CD4-positive, CD25-positive, alpha-beta regulatory T cell (primary cell): Measurements from ENCODE around the gene BTBD19. TPM values are rescaled to one million over a fixed set of nuclear protein-coding genes. Genes with fewer than 3 reads are reported as not detected.
"Not testable (repeated sequence)": the region's sequence is repeated elsewhere in the genome, so short reads cannot be mapped to it uniquely, and the experiment has no call there.

Experiments
- ATAC-seq, 2 donors: fragments of 150-1000 bp; cut with Tn5 transposase; one replicate each; pipeline ENCODE4 v1.10.0; 2021; ENCODE audit warnings: low read depth in 2 of 2, moderate number of reproducible peaks in 2 of 2, moderate library complexity in 1 of 2
- DNase-seq, 3 donors: peaks; one replicate each; pipeline versions ENCODE4 v3.0.0 to v3.0.0-alpha.2; 2012 to 2022; ENCODE audit warnings: mixed read lengths in 1 of 3
- H3K27ac ChIP-seq: one replicate; pipeline ENCODE4 v1.7.0; 2013; ENCODE audit warnings: mild to moderate bottlenecking, low read length; ENCODE audit not compliant: insufficient read depth, poor library complexity, severe bottlenecking
- H3K27me3 ChIP-seq: one replicate; pipeline ENCODE4 v1.7.0; 2013; ENCODE audit warnings: low read length; ENCODE audit not compliant: control insufficient read depth, insufficient read depth
- H3K36me3 ChIP-seq: one replicate; pipeline ENCODE4 v1.7.0; 2013; ENCODE audit warnings: mild to moderate bottlenecking, low read length, moderate library complexity; ENCODE audit not compliant: control insufficient read depth, insufficient read depth
- H3K4me1 ChIP-seq: 2 replicates; pipeline ENCODE4 v1.7.0; 2013; ENCODE audit warnings: mild to moderate bottlenecking, low read length; ENCODE audit not compliant: insufficient read depth, control insufficient read depth, poor library complexity, severe bottlenecking
- H3K4me3 ChIP-seq: one replicate; pipeline ENCODE4 v1.7.0; 2013; ENCODE audit warnings: low read depth, mild to moderate bottlenecking, low read length, moderate library complexity
- H3K9me3 ChIP-seq, 2 experiments: 1 replicate in 1 of 2; 2 replicates in 1 of 2; pipeline ENCODE4 v1.7.0; 2013; ENCODE audit warnings: low read length in 2 of 2, mild to moderate bottlenecking in 1 of 2, moderate library complexity in 1 of 2; ENCODE audit not compliant: control insufficient read depth in 2 of 2
- H3K27ac Mint-ChIP-seq, 3 donors: one replicate each; pipeline ENCODE4 v1.8.0; 2020 to 2022; ENCODE audit warnings: mild to moderate bottlenecking in 3 of 3, mixed read lengths in 3 of 3, moderate library complexity in 2 of 3
- H3K27me3 Mint-ChIP-seq: one replicate; pipeline ENCODE4 v1.8.0; 2022; ENCODE audit warnings: mild to moderate bottlenecking, mixed read lengths
- H3K36me3 Mint-ChIP-seq: one replicate; pipeline ENCODE4 v1.8.0; 2020; ENCODE audit warnings: mixed read lengths
- H3K4me1 Mint-ChIP-seq, 4 donors: one replicate each; pipeline ENCODE4 v1.8.0; 2020 to 2022; ENCODE audit warnings: mixed read lengths in 4 of 4, mild to moderate bottlenecking in 1 of 4
- H3K4me3 Mint-ChIP-seq, 4 donors: one replicate each; pipeline ENCODE4 v1.8.0; 2020 to 2022; ENCODE audit warnings: mild to moderate bottlenecking in 4 of 4, mixed read lengths in 4 of 4, moderate library complexity in 3 of 4
- H3K9me3 Mint-ChIP-seq, 7 donors: one replicate each; pipeline ENCODE4 v1.8.0; 2020 to 2022; ENCODE audit warnings: mixed read lengths in 7 of 7, mild to moderate bottlenecking in 3 of 7, moderate library complexity in 2 of 7
- polyA plus RNA-seq, 4 donors: library from polyadenylated mRNA; unstranded; fragments of 300-500 nt; fragmentation: Illumina TruSeq; gene quantifications; one replicate each; pipeline ENCODE4 v1.2.3, GENCODE V29; 2021
- total RNA-seq: library from RNA; stranded (reverse); gene quantifications from one replicate; pipeline ENCODE4 v1.2.3, GENCODE V29; 2022

Gene BTBD19
- total and polyA plus RNA-seq, 5 donors from 2014 or later: 0.31 to 45.4 (median 0.87) TPM; not detected in 2

DNA sequence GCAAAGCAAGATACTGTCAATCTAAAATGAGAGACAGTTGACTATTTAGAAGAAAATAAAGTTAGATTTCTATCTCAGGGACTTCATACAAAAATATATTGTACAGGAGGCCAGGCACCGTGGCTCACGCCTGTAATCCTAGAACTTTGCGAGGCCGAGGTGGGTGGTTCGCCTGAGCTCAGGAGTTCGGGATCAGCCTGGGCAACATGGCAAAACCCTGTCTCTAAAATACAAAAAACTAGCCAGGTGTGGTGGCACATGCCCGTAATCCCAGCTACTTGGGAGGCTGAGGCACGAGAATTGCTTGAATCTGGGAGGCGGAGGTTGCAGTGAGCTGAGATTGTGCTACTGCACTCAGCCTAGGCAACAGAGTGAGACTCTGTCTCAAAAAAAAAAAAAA lies 7.6 kb downstream of the BTBD19 start:
- H3K4me3 Mint-ChIP-seq: peak overlapping the region in 1 of 4 donors; percentile 47
- not testable (repeated sequence) for H3K9me3 Mint-ChIP-seq, H3K36me3 Mint-ChIP-seq, H3K27ac ChIP-seq, ATAC-seq, H3K9me3 ChIP-seq, DNase-seq, H3K27me3 ChIP-seq, H3K36me3 ChIP-seq, H3K27me3 Mint-ChIP-seq, H3K4me3 ChIP-seq, H3K27ac Mint-ChIP-seq
- H3K4me1 Mint-ChIP-seq: peaks cover 17 to 72% (median 48%) of the 10 kb centered on the region in 4 donors
- H3K4me1 ChIP-seq: peaks cover 51% of the 10 kb centered on the region

DNA sequence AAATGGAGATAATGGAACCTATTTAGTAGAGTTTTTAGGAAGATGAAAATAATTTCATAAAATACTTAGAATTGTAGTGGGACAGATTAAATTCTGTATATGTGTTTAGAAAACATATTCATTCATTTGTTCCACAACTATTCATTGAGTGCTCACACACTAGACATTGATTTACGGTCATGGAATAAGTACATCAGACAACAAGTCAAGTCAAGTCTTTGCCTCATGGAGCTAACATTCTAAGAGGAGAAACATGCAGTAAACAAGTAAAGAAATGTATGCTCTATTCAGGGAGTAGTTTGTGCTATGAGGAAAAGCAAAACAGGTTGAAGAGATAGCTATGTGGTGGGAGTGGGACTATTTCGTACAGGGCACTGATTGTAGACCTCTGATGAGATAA lies 9.0 kb downstream of the BTBD19 start:
- H3K4me3 ChIP-seq: no peak overlapping the region
- H3K4me1 ChIP-seq: peaks cover 38% of the 10 kb centered on the region
- no peaks in the 10 kb centered on the region for H3K27me3 Mint-ChIP-seq

DNA sequence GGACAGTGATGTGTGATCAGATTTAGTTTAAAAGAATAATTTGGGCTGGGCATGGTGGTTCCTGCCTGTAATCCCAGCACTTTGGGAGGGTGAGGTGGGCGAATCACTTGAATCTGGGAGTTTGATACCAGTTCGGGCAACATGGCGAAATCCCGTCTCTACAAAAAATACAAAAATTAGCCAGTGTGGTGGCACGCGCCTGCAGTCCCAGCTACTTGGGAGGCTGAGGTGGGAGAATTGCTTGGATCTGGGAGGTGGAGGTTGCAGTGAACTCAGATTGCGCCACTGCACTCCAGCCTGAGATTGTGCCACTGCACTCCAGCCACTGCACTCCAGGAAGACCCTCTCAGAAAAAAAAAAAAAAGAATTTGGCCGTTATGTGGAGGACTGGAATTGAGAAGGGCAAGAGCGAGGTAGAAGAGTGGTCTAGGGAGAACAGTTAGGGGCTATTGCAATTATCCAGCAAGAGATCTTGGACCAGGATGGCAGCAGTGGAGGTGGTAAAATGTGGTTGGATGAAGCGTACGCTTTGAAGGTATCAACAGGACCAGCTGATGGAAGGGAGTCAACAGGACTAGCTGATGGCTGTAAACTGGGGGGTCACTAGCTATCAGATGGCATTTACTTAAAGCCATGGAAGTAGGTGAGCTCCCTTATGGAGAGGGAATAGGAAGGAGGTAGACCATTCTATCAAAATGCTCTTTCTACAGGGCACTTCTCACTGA lies 9.6 kb downstream of the BTBD19 start:
- no peak for ATAC-seq
- no peaks in the 10 kb centered on the region for H3K36me3 ChIP-seq

More for the DNA sequence above, 9.0 kb downstream of the BTBD19 start:
- ATAC-seq (no peak), DNase-seq (no peak)
- peaks cover 0 to 5% (median 0%) of the 10 kb centered on the region in 7 donors for H3K9me3 Mint-ChIP-seq
- Histone ChIP-seq H3K36me3 (no peaks in the 10 kb centered on the region), H3K9me3 (no peaks in the 10 kb centered on the region), H3K27ac (no peak overlapping the region), H3K27me3 (no peaks in the 10 kb centered on the region)
- H3K4me1 Mint-ChIP-seq: peaks cover 21 to 67% (median 41%) of the 10 kb centered on the region in 4 donors
- H3K36me3 Mint-ChIP-seq: no peaks in the 10 kb centered on the region
- peak overlapping the region; percentile 21 to 92 (median 76) for H3K4me3 Mint-ChIP-seq
- peak overlapping the region in 2 of 3 donors; percentile 96 to 100 for H3K27ac Mint-ChIP-seq

DNA sequence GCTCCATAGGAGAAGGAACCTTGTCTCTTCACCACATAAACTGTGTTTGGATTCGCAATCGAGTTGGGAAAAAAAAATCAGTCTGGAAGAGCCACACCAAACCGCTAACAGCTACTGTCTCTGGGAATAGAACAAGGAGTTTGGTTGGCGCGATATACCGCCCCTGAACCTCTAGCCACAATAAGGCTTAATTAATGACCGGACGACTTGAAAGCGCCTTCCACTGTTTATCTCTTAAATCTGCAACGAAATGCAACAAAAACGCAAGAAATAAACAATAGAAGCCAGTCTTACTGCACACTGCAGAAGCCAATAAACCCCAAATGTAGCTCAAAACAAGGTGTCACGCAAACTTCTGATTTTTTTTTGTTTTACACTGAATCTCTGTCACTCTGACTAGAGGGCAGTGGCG lies 10.9 kb downstream of the BTBD19 start:
- H3K9me3 Mint-ChIP-seq: peaks cover 0 to 4% (median 0%) of the 10 kb centered on the region in 7 donors
- Histone ChIP-seq H3K4me3 (peak overlapping the region; percentile 92), H3K4me1 (peaks cover 20% of the 10 kb centered on the region), H3K36me3 (no peaks in the 10 kb centered on the region), H3K27ac (peak overlapping the region; percentile 96), H3K27me3 (no peaks in the 10 kb centered on the region), H3K9me3 (no peaks in the 10 kb centered on the region)
- peak overlapping the region; percentile 100 for H3K27ac Mint-ChIP-seq
- H3K36me3 Mint-ChIP-seq: no peaks in the 10 kb centered on the region
- ATAC-seq (no peak), DNase-seq (no peak)
- no peaks in the 10 kb centered on the region for H3K27me3 Mint-ChIP-seq
- H3K4me3 Mint-ChIP-seq: peak overlapping the region; percentile 92 to 97 (median 94)
- H3K4me1 Mint-ChIP-seq: peaks cover 21 to 56% (median 37%) of the 10 kb centered on the region in 4 donors

More for the DNA sequence above, 9.6 kb downstream of the BTBD19 start:
- Histone ChIP-seq H3K4me3 (no peak overlapping the region), H3K4me1 (peaks cover 33% of the 10 kb centered on the region), H3K27me3 (no peaks in the 10 kb centered on the region), H3K9me3 (no peaks in the 10 kb centered on the region), H3K27ac (no peak overlapping the region)
- H3K4me1 Mint-ChIP-seq: peaks cover 21 to 63% (median 41%) of the 10 kb centered on the region in 4 donors
- peaks cover 0 to 5% (median 0%) of the 10 kb centered on the region in 7 donors for H3K9me3 Mint-ChIP-seq
- no peak for DNase-seq
- H3K4me3 Mint-ChIP-seq: peak overlapping the region; percentile 61 to 97 (median 92)
- H3K27ac Mint-ChIP-seq: peak overlapping the region in 2 of 3 donors; percentile 96 to 100
- H3K27me3 Mint-ChIP-seq: no peaks in the 10 kb centered on the region
- no peaks in the 10 kb centered on the region for H3K36me3 Mint-ChIP-seq

DNA sequence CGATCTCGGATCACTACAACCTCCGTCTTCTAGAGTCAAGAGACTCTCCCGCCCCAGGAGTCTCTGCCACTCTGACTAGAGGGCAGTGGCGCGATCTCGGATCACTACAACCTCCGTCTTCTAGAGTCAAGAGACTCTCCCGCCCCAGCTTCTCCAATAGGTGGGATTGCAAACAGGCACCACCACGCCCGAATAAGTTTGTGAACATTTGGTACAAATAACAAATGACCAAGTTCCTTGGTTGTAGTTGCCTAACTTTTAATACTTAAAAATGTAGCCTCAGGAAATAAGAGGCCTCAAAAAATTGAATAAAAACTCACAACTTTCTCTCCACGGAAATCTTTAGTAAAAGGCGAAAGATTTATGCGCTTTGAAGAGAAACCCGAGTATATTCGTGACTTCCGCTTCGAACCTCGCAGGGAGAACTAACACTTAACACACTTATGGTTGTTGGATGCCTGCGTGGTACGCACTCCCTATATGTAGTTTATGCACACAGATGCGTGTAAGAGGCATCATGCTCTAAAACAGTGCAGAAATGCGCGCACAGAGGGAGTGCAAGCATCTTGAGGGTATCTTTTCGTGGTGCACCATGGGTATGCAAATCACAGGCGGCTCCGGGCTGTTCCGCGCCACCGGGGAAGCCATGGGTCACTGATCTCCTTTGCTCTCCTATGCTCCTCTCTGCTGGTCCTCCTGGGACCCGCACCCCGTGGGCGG lies 11.4 kb downstream of the BTBD19 start:
- ATAC-seq (peak; percentile 79 to 82), DNase-seq (peak; percentile 69 to 89 (median 89))
- Histone ChIP-seq H3K4me1 (peaks cover 18% of the 10 kb centered on the region), H3K27me3 (no peaks in the 10 kb centered on the region), H3K36me3 (no peaks in the 10 kb centered on the region), H3K27ac (peak overlapping the region; percentile 96), H3K4me3 (peak overlapping the region; percentile 92), H3K9me3 (no peaks in the 10 kb centered on the region)
- no peaks in the 10 kb centered on the region for H3K36me3 Mint-ChIP-seq
- peak overlapping the region; percentile 92 to 97 (median 94) for H3K4me3 Mint-ChIP-seq
- H3K27me3 Mint-ChIP-seq: no peaks in the 10 kb centered on the region
- peak overlapping the region; percentile 100 for H3K27ac Mint-ChIP-seq
- H3K4me1 Mint-ChIP-seq: peaks cover 20 to 53% (median 36%) of the 10 kb centered on the region in 4 donors
- peaks cover 0 to 4% (median 0%) of the 10 kb centered on the region in 7 donors for H3K9me3 Mint-ChIP-seq

GRCh38 chr1:44820328-44821239 lies 12.3 kb downstream of the BTBD19 start:
- H3K36me3 Mint-ChIP-seq: no peaks in the 10 kb centered on the region
- H3K4me1 Mint-ChIP-seq: peaks cover 12 to 44% (median 32%) of the 10 kb centered on the region in 4 donors
- DNase-seq (no peak), ATAC-seq (no peak)
- H3K27ac ChIP-seq: peak overlapping the region; percentile 96
- no peaks in the 10 kb centered on the region for H3K36me3 ChIP-seq
- H3K4me3 Mint-ChIP-seq: peak overlapping the region; percentile 92 to 97 (median 94)
- peaks cover 18% of the 10 kb centered on the region for H3K4me1 ChIP-seq
- H3K27me3 ChIP-seq: no peaks in the 10 kb centered on the region
- peak overlapping the region; percentile 92 for H3K4me3 ChIP-seq
- no peaks in the 10 kb centered on the region for H3K27me3 Mint-ChIP-seq
- no peaks in the 10 kb centered on the region for H3K9me3 ChIP-seq
- H3K9me3 Mint-ChIP-seq: peaks cover 0 to 2% (median 0%) of the 10 kb centered on the region in 7 donors
- peak overlapping the region; percentile 100 for H3K27ac Mint-ChIP-seq

DNA sequence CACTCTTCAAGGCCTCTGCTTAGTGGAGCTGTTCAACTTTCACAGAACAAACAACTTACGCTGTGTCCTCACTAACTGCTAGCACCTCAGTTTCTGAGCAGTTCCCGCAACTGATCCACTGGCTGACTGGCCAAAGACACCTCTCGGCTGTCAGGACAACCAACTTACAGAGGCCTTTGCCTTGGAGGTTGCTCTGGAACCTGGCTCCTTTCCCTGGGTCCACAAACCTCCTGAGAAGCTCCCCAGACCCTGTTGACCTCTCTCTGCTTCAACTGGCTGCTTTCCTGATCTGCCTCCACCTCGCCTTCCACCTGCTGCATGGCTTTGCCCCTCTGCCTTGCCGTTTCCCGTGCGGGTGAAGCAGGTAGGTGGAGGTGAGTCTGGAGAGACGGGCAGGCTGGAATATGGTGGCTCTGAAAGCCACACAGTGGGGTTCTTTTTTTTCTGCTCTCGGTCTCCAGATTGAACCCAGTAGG lies 13.0 kb downstream of the BTBD19 start:
- Histone ChIP-seq H3K27ac (no peak overlapping the region), H3K36me3 (no peaks in the 10 kb centered on the region), H3K4me3 (no peak overlapping the region), H3K27me3 (no peaks in the 10 kb centered on the region), H3K4me1 (peaks cover 18% of the 10 kb centered on the region), H3K9me3 (no peaks in the 10 kb centered on the region)
- no peak for DNase-seq
- H3K27ac Mint-ChIP-seq: peak overlapping the region in 2 of 3 donors; percentile 100
- no peaks in the 10 kb centered on the region for H3K36me3 Mint-ChIP-seq
- peak overlapping the region; percentile 66 to 97 (median 92) for H3K4me3 Mint-ChIP-seq
- peaks cover 11 to 43% (median 32%) of the 10 kb centered on the region in 4 donors for H3K4me1 Mint-ChIP-seq
- H3K27me3 Mint-ChIP-seq: no peaks in the 10 kb centered on the region
- no peak for ATAC-seq
- peaks cover 0 to 2% (median 0%) of the 10 kb centered on the region in 7 donors for H3K9me3 Mint-ChIP-seq
